ENCODE data around the gene EIF3F. TPM values are rescaled to one million over a fixed set of nuclear protein-coding genes. Genes with fewer than 3 reads are reported as not detected.

EIF3F gene
- total RNA-seq, 1 donor from 2014 or later: 324 TPM

Other genes with a start within 250 kb of the EIF3F start
- 0.26 and 0.29 TPM in 2 replicates for gene OR5P2, start 190.4 kb upstream of the EIF3F start, total RNA-seq (ENCODE audit: low replicate concordance)
- 0.48 TPM in 1 of 2 replicates, not detected in the other for gene OR5P3, start 156.5 kb upstream of the EIF3F start, total RNA-seq (ENCODE audit: low replicate concordance)
- not detected in 2 replicates for gene OR10A6, start 56.1 kb upstream of the EIF3F start, total RNA-seq (ENCODE audit: low replicate concordance)
- not detected in 2 replicates for gene OR10A3, start 45.6 kb upstream of the EIF3F start, total RNA-seq (ENCODE audit: low replicate concordance)
- 0.24 TPM in 1 of 2 replicates, not detected in the other for gene NLRP10, start 21.9 kb upstream of the EIF3F start, total RNA-seq (ENCODE audit: low replicate concordance)
- 11.5 and 28.8 TPM in 2 replicates for gene TUB, start 93.9 kb downstream of the EIF3F start, total RNA-seq (ENCODE audit: low replicate concordance)
- gene RIC3, start 181.7 kb downstream of the EIF3F start, total RNA-seq (ENCODE audit: low replicate concordance): 7.0 and 12.0 TPM in 2 replicates